SH-SY5Y (cell line): ENCODE measurements around the gene ATRAID.

Experiments used
- GATA2 ChIP-seq: IDR thresholded peaks from 2 replicates; pipeline ENCODE4 v1.6.1; 2011; ENCODE audit warnings: mild to moderate bottlenecking, low read depth, low read length
- GATA3 ChIP-seq: IDR thresholded peaks from 2 replicates; pipeline ENCODE4 v1.6.1; 2011; ENCODE audit warnings: low read depth, mild to moderate bottlenecking, low read length, moderate library complexity

GRCh38 chr2:27262379-27263286, 50.8 kb downstream of the ATRAID start, which contains the start of gene SLC30A3:
- TF ChIP-seq GATA2 (no peak), GATA3 (no peak)
